ENCODE measurements around the gene ELMOD3.
"Not testable (repeated sequence)": the region's sequence is repeated elsewhere in the genome, so short reads cannot be mapped to it uniquely, and the experiment has no call there.

ELMOD3 gene

DNA sequence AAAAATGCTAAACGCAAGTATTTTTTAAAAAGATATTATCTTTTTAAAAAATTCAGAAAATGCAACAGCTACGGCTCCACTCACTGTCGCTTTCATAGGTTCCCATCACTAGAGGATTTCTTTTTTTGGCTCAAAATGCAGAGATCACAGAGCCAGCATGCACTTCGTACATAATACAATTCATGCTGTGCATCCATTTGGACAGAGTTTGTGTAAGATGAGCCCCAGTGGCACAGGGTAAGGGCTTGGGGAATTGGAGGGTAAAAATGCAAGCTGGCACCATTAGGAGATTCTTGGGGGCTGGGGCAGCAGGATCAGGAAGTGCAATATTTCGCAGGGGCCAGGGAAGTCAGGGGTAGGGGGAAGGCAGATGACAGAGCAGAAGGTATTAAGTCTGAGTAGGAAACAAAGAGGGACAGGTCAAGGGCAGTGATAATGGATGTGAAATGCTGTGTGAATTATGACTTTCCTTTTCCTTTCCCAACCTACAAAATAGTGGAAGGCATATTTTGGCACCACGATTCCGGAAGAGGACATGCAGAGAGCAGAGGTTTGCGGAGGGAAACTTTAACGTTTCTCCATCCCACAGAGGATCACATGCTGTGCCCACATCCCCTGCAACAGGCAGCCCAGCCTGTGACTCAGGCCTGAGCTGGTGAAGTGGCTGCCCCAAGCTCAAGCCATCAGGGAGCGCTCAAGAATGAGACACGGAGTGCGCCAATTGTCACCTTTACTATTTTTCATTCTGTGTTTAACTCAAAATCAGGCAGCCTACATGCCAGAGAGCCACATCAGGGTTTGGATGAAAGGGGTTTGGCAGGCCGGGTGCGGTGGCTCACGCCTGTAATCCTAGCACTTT is 50.9 kb downstream of the ELMOD3 start:
- DNase-seq = no peak

DNA sequence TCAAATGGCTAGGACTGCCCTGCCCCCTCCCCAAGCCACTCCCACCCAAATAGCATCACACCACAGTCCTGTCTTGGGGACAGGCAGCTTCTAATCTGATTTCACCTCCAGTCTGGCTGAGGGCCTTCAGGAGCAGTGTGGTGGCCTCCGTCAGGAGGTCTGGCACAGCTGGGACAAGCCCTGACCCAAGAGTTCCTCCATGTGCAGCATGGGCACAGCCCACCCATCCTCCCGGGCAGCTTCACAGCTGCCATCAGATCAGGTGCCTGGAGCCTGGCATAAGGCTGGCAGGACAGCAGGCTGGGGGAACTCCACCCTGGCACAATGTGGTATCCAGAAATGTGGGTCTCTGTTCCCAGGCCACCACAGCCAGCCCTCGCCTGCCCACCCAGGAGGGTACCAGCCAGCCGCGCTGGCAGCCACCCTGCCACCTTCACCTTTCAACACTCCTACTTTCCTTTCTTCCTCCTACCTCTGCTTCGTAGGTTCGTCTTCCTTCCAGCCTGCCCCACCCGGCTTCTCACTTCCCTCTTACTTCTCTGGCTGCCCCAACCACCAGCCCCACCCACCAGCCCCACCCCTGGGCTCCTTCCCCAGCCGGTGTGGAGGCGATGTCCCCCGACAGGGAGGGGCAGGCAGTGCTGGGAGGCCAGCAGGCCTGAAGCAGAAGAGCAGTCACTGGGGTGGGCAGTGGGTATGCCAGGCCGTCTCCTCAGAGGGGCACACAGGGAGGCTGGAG is 55.4 kb downstream of the ELMOD3 start, which contains the start of gene CAPG:
Gene CAPG, minus strand, starts transcription at position 522 of the 739 bp plus-strand sequence. CDS start 8,221 bp downstream, outside the sequence.
- no peak for DNase-seq

DNA sequence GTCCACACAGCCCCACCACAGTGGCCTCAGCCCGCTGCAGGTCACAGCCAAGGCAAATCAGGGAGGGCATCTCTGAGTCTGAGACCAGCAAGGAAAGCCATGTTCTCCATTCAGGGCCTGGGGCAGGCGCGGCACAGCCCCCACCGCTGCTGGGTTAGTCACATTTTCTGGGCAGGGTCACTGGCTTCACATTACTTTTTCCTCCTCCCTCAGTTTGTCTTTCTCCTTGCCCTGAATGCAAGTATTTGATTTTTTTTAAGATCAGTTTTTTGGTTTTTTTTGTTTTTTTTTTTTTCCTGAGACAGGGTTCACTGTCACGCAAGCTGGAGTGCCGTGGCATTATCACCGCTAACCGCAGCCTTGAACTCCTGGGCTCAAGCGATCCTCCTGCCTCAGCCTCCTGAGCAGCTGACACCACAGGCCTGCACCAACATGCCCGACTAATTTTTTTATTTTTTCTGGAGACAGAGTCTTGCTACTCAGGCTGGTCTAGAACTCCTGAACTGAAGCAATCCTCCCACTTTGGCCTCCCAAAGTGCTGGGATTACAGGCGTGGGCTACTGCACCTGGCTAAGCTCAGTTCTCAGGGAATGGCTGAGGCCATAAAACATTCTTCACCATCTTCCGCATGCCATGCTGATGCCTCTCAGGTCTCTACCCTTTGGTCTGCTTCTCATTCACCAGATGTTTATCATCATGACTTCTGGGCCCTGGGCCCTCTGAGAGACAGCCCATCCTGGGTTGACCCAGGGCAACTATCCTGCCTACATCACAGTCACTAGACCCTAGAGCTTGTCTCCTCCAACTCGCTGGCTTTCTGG is 56.2 kb downstream of the ELMOD3 start:
- DNase-seq = no peak

DNA sequence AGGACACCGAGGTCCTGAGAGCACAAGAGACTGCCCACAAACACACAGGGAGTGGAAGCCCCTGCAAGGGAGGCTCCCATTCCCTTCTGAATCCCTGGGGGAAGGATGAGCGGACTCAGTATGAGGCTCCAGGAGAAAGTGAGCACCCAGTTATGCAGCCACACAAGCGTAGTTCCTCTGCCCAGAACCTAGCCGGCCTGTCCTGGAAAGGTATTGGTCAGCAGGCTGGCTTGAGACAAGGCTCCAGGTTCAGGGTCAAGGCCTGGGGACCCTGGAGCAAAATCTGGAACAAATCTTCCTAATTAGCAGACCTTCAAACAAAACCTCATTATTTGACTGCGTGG is 56.8 kb downstream of the ELMOD3 start:
- DNase-seq = no peak

DNA sequence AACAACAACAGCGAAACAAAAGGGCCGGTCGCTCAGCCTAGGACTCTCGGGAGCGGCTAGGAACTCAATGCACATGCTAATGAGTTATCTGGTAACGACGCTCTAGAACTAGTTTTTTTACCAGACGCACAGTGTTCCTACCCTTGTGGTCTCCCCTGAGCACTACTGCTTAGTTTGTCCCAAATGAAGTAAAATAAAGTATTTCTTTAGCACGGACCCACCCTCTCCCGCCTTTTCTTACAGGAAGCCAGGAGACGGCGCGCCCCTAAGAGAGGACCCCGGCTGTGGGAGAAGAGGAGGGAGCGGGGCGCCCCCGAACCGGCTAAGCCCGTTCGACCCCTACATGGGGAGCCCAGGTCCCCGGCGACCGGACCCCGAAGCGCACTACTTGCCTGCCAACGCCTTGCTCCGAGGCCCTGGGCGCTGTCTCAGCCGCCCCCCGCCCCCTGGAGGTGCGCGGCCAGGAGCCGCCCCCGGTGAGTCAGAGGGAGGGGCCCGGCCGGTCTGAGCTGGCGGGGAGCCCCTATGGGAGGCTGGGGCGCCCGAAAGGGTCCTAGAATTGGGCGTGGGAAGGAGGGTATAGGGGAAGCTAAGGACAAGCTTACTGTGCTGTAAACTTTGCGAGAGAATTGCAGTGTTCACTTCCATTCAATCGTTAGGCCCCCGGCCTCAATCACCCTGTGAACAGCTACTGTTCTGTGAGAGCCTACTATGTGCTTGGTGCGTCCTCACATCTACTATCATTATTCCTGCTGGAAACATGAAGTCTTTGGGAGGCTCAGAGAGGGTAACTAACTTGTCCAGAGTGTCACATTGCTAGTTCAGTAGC is 59.2 kb downstream of the ELMOD3 start:
- no peak for DNase-seq

DNA sequence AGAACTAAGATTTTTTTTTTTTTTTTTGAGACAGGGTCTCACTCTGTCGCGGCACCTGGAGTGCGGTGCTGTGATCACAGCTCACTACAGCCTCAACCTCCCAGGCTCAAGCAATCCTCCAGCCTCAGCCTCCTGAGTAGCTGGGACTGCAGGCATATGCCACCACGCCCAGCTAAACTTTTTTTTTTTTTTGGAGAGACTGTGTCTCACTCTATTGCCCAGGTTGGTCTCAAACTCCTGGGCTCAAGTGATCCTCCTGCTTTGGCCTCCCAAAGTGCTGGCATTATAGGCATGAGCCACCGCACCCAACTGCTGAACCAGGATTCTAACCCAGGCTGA is 59.8 kb downstream of the ELMOD3 start:
- not testable (repeated sequence) for DNase-seq

DNA sequence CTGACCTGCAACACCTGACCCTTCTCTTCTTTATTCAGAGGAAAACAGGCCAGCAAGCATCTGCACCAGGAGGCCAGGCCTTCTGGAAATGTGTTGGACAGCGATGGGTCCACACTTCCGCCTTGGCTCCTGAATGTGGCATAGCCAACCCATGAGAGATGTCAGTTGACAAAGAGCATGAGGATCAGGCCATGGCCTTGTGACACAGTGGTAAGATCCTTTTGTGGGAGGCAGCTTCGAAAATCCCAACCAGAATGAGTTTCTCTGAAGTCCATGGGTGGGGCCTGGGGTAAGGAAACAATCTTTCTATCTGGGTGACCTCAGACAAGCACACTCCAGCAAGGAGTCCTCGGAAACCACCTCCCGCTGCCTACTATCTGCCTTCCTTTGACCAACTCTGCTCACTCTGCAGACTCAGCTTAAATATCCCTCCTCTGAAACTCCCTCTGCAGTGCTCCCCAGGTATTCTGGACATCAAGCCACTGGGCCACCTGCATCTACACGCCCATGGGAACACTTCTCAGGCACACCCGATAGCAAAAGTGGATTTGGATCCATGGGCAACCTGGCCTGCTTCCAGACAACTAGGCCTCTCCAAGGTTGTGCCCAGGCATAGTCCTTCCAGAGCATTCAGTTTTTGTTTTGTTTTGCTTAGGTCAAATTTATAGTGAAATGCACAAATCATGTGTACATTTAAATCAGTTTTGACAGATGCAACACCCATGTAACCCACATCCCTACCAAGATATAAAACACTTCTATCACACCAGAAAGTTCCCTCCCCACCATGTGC is 60.4 kb downstream of the ELMOD3 start:
- DNase-seq = no peak

DNA sequence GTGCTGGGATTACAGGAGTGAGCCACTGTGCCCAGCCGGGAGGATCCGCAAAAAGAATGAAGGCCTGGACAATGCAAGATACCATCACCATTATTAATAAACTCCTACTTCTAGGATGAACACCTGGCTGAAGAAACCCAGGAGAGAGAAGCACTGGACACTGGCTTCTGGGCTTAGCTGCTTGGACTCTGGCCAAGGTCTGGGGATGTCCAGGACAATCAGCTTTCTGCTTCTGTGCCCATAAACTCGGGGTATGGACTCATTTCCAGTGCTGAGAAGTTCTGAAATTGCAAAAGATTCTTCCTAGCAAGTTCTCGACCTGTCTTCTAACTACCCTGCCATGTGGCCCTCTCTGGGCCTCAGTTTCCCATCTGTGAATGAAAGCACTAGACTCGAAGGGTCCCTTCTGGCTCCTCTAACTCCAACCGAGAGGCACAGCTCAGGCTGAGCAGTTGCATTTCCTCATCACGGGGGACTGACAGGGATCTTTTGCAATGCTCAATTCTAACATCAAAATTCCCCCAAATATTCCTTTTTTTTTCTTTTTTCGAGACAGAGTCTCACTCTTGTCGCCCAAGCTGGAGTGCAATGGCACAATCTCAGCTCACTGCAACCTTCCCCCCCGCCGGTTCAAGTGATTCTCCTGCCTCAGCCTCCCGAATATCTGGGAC is 61.5 kb downstream of the ELMOD3 start:
- no peak for DNase-seq

DNA sequence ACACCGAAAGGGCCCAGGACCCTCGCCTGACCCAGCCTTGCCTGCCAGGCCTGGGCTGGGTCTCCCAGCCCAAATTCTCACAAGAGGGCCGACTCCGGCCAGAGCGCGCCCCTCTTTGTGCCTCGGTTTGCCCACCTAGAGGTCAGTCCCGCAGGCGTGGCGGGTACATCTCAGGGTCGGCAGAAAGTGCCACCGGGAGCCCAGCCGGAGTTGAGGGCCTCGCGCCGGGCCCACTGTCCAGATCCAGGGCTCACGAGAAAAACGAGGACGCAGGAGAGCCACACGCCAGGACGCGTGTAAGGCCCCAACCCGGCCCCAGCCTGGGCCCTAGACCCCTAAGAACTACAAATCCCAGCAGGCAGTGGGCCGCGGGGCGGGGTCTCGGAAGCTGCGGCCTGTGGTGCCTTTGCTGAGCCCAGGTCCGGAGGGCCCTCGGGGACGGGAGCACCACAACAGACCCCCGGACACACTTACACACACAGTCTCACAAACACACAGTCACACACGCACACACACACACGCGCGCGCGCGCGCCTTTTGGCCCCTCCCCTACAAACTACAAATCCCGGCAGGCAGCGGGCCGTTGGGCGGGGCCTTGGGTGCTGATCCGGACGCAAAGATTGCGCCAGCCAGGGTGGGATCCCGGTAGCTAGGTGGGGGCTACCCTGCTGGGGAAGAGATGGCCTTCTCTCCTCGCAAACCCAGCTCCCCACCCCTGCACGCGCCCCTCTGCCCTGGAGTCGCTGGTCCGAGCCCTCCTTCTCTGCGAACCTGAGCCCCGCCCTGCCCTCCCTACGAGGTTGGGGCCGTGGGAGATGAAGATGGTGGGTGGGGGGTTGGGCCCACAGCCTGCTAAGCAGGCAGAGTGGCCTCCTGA is 63.8 kb downstream of the ELMOD3 start, which contains the start of gene SH2D6:
Gene SH2D6, plus strand, starts transcription at position 583 of the 877 bp plus-strand sequence. CDS start 10,752 bp downstream, outside the sequence.
- peak; percentile 57 for DNase-seq

DNA sequence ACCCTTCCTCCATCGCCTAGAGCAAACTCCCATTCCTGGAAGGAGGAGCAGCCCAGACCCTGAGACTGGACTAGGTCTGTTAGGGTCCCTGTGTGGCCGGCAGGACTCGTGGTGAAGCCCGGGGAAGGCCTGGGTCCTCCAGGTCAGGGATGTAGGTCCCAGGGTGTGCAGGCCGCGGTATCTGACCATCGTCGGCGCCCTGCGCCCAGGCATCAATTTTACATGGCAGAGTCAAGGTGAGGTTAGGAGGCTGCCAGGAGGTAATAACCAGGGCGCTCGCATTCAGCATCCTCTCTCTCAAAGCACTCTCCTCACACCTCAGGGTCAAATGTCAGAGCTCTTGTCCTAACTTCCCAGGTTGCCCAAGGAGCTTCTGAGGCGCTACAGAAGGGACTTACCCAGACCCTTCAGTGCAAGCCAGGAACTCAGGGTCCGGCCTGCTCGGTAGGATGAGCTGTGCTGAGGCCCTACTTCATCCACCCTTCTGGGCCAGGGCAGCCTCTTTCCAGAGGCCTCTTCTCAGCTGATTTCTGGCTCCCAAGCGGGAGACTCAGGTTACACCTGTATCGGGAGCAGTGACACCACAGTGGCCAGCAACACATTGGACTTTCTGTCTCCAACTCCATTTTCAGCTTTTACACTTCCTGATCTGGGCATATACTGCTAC is 64.6 kb downstream of the ELMOD3 start:
- DNase-seq = no peak

DNA sequence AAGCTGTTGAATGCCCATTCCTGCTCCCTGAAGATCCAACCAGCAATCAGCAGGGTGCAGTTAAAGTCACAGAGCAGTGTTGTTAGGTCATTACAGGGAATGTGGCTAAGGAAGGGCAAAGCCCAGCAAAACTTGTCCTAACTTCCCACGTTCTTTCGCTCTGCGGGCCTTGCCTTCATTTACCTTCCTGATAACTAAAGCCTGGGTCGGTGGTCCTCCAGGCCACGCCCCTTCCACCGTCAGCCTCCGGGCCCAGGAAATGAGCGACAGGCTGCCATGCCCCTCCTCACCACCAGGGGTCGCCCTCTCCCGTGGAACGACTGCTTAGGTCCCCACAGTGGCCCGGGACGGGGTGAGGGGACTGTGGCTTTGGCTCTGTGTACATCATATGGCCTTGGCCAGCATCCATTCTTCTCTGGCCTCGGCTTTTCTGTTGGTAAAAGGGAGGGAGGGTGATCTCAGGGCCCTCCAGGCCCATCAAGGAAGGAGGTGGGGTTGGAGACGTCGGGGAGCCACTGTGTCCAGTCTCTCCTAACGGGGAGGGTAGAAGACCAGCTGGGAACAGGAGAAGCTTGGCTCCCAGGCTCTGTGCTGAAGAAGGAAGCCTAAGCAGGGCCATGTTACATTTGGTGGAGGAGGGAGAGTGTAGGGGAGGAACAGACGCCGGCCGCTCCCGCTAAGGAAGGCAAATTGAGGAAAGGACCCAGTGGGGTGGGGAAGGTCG is 66.1 kb downstream of the ELMOD3 start:
- DNase-seq = peak; percentile 75

DNA sequence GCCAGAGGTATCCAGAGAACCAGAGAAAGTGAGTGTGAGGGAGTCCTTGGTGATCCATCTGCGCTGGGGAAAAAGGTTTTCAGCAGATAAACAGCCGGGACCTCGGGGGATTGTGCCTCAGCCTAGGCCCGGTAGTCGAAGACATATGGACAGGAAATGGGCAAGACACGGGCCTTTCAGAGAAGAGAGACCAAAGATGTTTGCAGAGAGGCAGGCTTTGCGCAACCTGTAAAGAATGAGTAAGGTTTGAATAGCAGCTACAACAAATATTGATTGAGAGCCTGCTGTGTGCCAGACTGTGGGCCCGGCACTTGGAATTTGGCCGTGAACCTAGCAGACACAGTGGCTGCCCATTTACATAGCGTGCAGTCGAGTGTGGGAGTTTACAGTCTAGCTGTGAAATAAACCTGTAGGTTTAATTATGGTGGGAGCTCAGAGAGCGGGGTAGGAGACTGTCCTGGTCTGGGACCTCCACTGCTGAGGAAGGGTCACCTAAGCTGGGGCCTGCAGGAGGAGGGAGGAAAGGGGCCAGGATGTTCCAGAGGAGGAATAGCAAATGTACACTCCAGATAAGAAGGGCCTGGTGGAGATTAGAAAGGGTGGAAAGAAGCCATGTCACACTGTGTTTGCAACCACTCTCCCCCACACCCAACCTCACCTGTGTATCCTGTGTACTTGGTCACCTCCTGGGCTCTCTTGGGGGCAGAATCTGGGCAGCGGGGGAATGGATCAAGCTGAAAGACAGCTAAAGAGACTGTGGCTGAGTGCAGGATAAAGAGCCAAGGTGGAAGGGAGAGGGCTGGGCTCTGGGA is 66.9 kb downstream of the ELMOD3 start:
- DNase-seq = no peak

DNA sequence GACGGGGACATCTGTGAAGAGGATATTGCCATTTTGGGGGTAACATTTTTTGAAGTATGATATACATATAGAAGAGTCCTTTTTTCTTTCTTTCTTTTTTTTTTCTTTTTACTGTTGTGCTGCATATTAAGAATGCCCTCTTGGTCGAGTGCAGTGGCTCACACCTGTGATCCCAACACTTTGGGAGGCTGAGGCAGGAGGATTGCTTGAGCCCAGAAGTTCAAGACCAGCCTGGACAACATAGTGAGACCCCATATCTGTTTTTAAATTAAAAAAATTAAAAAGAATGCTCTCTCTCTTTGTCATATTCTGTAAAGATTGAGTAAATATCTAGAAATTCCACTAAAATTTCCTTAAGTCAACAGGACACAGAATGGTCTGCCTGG is 67.5 kb downstream of the ELMOD3 start:
- DNase-seq = no peak

DNA sequence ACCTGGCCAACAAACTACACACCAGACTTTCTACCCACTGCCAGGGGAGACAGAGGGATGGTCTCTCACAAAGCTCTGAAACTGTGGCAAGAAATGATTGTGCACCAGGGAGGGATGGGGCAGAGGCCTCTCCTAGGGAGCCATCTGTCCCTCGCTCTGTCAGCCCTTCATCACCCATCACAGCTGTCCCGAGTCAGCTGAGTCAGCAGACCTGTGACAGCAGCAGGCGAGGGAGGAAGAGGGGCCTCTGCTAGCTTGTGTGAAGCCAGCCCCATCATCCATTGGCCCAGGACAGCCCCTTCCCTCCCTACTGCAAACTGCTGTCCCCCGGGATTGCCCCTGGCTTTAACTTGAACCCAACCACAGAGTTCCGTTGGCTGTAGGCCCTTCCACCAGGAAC is 69.0 kb downstream of the ELMOD3 start:
- no peak for DNase-seq

DNA sequence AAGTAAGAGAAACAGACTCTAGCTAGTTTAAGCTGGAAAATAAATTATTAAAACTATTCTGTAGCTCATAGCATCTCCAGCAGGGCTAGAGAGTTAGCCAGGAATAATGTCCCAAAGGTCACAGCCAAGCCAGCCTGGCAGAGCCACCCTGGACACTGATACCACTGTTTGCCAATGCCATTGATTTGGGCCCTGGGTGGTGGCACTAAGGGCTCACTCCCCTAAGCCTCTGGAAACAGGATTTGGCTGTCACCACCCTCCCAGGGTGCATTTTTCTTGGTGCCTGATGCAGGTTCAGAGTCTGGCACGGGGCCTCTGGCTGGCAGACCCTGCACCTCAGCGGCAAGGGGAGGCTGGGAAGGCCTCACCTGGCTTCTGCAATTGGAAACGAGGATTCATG is 71.0 kb downstream of the ELMOD3 start:
- no peak for DNase-seq

DNA sequence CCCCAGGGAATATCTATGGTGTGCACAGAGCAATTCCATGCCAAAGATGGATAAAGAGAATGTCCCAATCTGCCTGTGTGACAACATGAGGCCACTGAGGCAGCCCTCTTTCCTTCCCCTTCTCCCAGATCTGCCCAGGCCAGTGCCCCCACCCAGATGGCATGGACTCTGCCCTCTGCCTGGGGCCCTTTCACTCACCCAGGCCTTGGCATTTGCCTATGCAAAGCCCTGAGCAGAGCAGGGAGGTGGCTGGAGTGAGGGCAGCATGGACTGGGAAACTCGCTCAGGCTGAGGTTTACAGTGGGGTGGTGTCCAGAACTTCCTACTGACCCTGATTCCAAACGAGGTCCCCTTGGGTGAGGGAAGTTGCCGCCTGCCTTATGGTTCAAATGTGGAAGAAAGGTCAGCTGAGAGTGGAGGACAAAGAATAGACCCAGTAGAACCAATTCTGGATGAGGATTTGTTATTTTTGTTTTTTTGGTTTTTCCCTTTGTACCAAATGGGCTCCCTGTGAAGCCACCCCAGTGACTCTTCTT is 72.8 kb downstream of the ELMOD3 start:
- no peak for DNase-seq

DNA sequence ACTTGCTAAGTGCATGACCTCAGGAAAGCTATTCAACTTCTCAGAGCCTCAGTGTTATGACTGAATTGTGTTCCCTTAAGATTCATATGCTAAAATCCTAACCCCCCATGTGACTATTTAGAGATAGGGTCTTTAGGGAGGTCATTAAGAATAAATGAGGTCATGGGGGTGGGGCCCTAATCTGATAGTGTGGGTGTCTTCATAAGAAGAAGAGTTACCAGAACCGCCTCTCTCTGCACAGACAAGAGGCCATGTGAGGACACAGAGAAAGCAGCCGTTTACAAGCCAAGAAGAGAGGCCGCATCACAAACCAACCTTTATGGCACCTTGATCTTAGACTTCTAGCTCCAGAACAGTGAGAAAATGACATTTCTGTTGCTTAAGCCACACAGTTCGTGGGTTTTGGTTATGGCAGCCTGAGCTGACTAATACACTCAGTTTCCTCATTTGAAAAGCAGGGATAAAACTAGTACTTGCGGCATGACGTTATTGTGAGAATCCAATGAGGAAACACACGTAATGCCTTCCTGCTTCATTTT is 73.8 kb downstream of the ELMOD3 start:
- DNase-seq = no peak
